ENCODE data around the gene HBEGF. TPM values are rescaled to one million over a fixed set of nuclear protein-coding genes. Genes with fewer than 3 reads are reported as not detected.

Gene HBEGF
- total RNA-seq, result 55.2 and 168 TPM in 2 replicates

GRCh38 chr5:140346348-140347221 lies at the start of gene HBEGF:
Gene HBEGF (minus strand): TSS chr5:140346603. CDS start chr5:140346328, 275 bp downstream.

GRCh38 chr5:140360101-140360500 lies 13.7 kb upstream of the HBEGF start, which contains the start of gene SLC4A9:
Gene SLC4A9 (plus strand): TSS chr5:140360194. CDS start chr5:140360237, 43 bp downstream.

GRCh38 chr5:140302786-140303639 lies 43.4 kb downstream of the HBEGF start, which contains the start of gene PFDN1:
Gene PFDN1 (minus strand): TSS chr5:140303101. CDS start chr5:140303073, 28 bp downstream.

Other genes starting within 250 kb of the HBEGF start
- 6.1 and 6.6 TPM in 2 replicates for gene PURA, start 232.5 kb downstream of the HBEGF start, total RNA-seq
- 0.87 and 1.9 TPM in 2 replicates for gene IGIP, start 220.7 kb downstream of the HBEGF start, total RNA-seq
- gene CYSTM1, start 171.4 kb downstream of the HBEGF start, total RNA-seq, result 81.1 and 84.3 TPM in 2 replicates
- 99.4 and 101 TPM in 2 replicates for gene PFDN1, start 43.5 kb downstream of the HBEGF start, total RNA-seq
- not detected in 2 replicates for gene SLC4A9, start 13.6 kb upstream of the HBEGF start, total RNA-seq
- gene ANKHD1, start 55.2 kb upstream of the HBEGF start, total RNA-seq, result 30.6 and 31.5 TPM in 2 replicates
- gene EIF4EBP3, start 201.1 kb upstream of the HBEGF start, total RNA-seq, result 6.4 and 7.2 TPM in 2 replicates
- gene SRA1, start 210.9 kb upstream of the HBEGF start, total RNA-seq, result 40.8 and 58.3 TPM in 2 replicates
- gene APBB3, start 218.0 kb upstream of the HBEGF start, total RNA-seq, result 5.0 and 7.7 TPM in 2 replicates
- 37.6 and 43.4 TPM in 2 replicates for gene SLC35A4, start 218.2 kb upstream of the HBEGF start, total RNA-seq